GM23248 (cell line): ENCODE data around the gene CMTM8.

Experiments
- EZH2 ChIP-seq: fragments of 200-600 bp; sonication (generic); IDR thresholded peaks from 2 replicates; pipeline ENCODE4 v1.6.1; 2018; ENCODE audit warnings: antibody characterized with exemption, mild to moderate bottlenecking; ENCODE audit not compliant: insufficient read depth, poor library complexity, severe bottlenecking
- EZH2phosphoT487 ChIP-seq: fragments of 200-600 bp; sonication (generic); IDR thresholded peaks from 2 replicates; pipeline ENCODE4 v1.6.1; 2018; ENCODE audit warnings: antibody characterized with exemption, moderate library complexity, mild to moderate bottlenecking, low read depth; ENCODE audit not compliant: insufficient read depth

- TF ChIP-seq EZH2 (no peak), EZH2phosphoT487 (no peak)
Observed at GRCh38 chr3:32296251-32297204, 58.0 kb downstream of the CMTM8 start.
